GM12875 (cell line): ENCODE data around the gene CARD6.

Source experiments
- H3K4me3 ChIP-seq: one replicate; pipeline ENCODE4 v1.5.1; 2011; ENCODE audit warnings: low read depth, low read length, control low read depth
- CTCF ChIP-seq: IDR thresholded peaks from 2 replicates; pipeline ENCODE4 v1.5.1; 2011; ENCODE audit warnings: low read depth, mild to moderate bottlenecking, control low read depth, inconsistent platforms, low read length, moderate library complexity, borderline replicate concordance; ENCODE audit not compliant: insufficient read depth

CARD6 gene

GRCh38 chr5:40826489-40827187 lies 14.5 kb upstream of the CARD6 start:
- no peak for TF ChIP-seq CTCF

GRCh38 chr5:40827188-40827977 lies 13.8 kb upstream of the CARD6 start:
- no peak for TF ChIP-seq CTCF
- H3K4me3 ChIP-seq, result no peak overlapping the region

More at GRCh38 chr5:40826489-40827187, 14.5 kb upstream of the CARD6 start:
- no peak overlapping the region for H3K4me3 ChIP-seq

- no peak for TF ChIP-seq CTCF
- no peak overlapping the region for H3K4me3 ChIP-seq
Observed at GRCh38 chr5:40828021-40828631, 13.0 kb upstream of the CARD6 start.

GRCh38 chr5:40828690-40829661 lies 12.2 kb upstream of the CARD6 start:
- no peak overlapping the region for H3K4me3 ChIP-seq
- no peak for TF ChIP-seq CTCF

- TF ChIP-seq CTCF, result no peak
- no peak overlapping the region for H3K4me3 ChIP-seq
Observed at GRCh38 chr5:40829748-40830533, 11.2 kb upstream of the CARD6 start.
